HuH-7.5 (cell line): Measurements from ENCODE around the gene SLC12A5.
A peak's percentile ranks its signal among the peaks of the same experiment; 100 is the strongest.

ENCODE experiments used
- DNase-seq: peaks from one replicate; pipeline ENCODE4 v3.0.0; 2011; ENCODE audit warnings: low spot score

The SLC12A5 gene

DNA sequence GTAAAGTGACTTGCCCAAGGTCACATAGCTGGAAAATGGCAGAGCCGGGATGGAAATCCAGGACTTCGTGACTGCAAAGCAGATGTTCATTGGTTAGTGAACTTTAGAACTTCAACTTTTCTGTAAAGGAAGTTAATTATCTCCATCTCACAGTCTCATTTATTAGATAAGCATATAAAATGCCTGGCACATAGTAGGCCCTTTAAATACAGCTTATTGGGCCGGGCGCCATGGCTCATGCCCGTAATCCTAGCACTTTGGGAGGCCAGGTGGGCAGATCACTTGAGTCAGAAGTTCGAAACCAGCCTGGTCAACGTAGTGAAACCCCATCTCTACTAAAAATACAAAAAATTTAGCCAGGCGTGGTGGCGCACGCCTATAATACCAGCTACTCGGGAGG, 22.1 kb upstream of the SLC12A5 start:
- DNase-seq: no peak

- DNase-seq: no peak
Measured at GRCh38 chr20:46007671-46008070, 21.3 kb upstream of the SLC12A5 start.

DNA sequence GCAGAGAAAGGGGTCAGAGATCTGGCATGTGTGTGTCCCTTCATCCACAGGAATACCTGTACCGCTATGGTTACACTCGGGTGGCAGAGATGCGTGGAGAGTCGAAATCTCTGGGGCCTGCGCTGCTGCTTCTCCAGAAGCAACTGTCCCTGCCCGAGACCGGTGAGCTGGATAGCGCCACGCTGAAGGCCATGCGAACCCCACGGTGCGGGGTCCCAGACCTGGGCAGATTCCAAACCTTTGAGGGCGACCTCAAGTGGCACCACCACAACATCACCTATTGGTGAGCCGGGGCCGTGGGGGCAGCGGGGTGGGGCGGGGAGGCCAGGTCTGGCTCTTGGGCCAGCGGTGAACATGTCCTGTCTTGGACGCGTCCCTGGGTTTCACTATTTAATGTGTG, 19.2 kb upstream of the SLC12A5 start:
- no peak for DNase-seq

GRCh38 chr20:46010491-46011391, 18.3 kb upstream of the SLC12A5 start:
- no peak for DNase-seq

GRCh38 chr20:46011631-46012482, 17.2 kb upstream of the SLC12A5 start:
- no peak for DNase-seq

- DNase-seq: no peak
Measured at GRCh38 chr20:46012921-46013320, 16.1 kb upstream of the SLC12A5 start.

- DNase-seq: no peak
Measured at GRCh38 chr20:46013322-46013828, 15.6 kb upstream of the SLC12A5 start.

- peak; percentile 80 for DNase-seq
Measured at GRCh38 chr20:46013829-46014516, 15.0 kb upstream of the SLC12A5 start.

GRCh38 chr20:46014517-46015396, 14.3 kb upstream of the SLC12A5 start:
- no peak for DNase-seq

DNA sequence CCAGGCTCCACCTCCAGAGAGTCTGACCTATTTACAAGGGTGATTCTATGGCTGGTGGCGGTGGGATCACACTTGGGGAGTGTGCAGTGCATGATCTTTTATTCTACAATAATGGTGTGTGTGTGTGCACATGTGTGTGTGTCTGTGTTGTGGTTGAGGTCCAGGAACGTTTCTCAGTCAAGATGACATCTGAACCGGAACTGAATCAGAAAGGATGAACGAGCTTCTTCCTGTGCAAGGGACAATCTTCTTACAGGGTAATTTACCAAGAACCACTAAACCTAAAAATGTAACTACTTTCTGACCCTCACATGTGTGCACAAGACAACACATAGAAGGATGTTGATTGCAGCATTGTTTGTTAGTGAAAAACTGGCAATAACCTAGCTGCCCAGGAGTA, 11.7 kb upstream of the SLC12A5 start:
- no peak for DNase-seq

GRCh38 chr20:46018112-46018511, 10.9 kb upstream of the SLC12A5 start:
- no peak for DNase-seq

DNA sequence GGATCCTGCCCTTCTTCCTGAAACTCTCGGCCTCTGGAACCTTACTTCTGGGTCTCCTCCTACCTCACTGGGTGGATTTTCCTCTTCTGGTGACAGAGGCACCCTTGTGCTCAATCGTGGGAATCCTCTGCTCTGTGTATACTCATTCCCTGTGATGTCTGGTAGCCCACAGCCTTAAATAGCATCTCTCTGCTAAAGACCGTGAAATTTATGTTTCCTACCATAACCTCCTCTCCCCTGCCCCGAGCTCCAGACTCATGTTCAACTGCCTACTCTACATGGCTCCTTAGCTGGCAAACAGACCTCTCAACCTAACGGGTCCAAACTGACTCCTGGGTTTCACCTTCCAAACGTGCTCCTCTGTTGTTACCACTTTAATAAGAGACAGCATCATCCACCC, 10.4 kb upstream of the SLC12A5 start:
- DNase-seq: no peak

DNA sequence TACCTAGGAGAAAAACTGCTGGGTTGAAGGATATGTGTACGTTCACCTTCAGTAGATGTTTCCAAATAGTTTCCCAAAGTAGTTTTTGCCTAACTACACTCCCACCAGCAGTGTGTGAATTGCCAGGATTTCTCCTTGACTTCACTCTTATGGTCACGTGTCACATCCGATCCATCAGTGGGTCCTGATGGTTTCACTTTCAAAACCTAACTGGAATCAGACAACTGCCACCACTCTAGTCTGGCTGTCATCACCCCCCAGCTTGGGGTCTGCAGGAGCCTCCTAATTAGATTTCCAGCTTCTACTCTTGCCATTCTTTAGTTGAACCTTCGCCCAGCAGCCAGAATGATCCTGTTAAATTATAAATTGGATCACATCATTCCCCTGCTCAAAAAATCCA, 8.5 kb upstream of the SLC12A5 start:
- DNase-seq: no peak

GRCh38 chr20:46021361-46022359, 7.4 kb upstream of the SLC12A5 start:
- peak; percentile 73 for DNase-seq

DNA sequence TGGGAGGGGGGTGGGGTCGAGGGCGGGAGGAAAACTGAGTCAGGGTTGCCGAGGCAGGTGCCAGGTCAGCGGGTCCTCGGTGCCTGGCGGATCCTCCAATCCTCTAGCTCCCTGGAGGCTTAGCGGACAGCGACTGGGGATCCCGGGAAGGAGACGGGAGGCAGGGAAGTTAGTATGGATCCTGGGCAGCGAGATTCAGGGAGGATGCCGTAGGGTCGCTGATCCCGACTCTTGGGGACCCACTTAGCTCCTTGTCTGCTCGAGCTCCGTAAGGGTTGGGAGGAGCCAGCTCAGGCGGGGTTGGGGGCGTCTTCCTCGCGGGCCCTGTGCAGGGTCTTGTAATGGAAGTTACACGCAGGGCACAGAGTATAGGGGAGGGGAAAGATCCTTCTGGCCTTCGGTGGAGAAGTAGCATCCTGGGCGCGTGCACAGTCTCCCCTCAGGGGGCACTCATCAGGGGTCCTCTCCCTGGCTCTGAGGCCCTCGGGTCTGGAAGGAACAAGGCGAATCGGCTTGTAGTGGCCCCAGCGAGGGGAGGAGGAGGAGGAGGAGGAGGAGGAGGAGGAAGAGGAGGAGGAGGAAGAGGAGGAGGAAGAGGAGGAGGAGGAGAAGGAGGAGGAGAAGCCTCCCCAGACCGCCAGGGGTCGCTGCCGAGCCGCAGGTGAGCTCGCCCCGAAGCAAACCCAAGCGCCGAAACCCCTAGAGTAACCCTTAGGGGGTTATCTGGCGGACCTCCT, 6.4 kb upstream of the SLC12A5 start:
- peak; percentile 79 for DNase-seq

- DNase-seq: no peak
Measured at GRCh38 chr20:46023148-46023484, 5.9 kb upstream of the SLC12A5 start.

DNA sequence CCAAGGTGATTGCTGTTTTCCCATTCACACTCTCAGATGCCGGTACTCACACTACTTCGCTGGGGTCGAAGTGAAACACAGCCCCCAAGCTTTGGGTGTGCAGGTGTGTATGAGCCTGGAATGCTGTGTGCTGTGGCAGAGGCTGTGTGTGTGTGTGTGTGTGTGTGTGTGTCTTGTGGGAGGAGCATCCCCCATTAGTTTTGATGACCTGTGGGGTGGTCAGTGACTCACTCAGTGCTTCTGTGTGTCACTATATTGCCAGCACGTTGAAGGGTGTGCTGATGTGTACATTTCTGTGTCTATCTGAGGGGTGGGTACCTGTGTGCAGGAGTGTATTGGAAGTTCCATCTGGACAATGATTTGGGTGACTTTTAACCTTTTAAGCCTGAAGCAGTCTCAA, 5.0 kb upstream of the SLC12A5 start:
- no peak for DNase-seq

DNA sequence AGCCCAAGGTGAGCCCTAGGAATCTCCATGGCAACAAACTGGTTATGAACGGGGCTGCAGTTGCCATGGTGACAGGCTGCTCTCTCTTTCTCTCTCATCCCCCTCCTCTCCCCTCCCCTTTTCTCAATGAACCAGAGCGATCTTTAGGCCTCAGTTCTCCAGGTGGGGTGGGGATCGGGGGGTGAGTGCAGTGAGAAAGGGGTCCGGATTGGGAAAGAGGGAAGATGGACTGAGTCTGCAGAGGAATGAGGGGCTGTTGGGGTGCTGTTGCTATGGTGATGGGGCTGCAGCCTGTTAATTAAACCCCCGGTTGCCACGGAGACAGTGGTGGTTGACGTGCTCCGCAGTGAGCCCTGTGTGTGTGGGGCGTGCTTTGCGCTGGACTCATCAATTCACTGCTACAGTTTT, 3.6 kb upstream of the SLC12A5 start:
- DNase-seq: no peak

- peak; percentile 77 for DNase-seq
Measured at GRCh38 chr20:46027245-46027853, 1.7 kb upstream of the SLC12A5 start.
